ENCODE data around the gene DNM3.

Gene DNM3

GRCh38 chr1:171817511-171818265, 23.6 kb upstream of the DNM3 start:
- DNase-seq: no peak

GRCh38 chr1:171819946-171820345, 21.4 kb upstream of the DNM3 start:
- DNase-seq: no peak

DNA sequence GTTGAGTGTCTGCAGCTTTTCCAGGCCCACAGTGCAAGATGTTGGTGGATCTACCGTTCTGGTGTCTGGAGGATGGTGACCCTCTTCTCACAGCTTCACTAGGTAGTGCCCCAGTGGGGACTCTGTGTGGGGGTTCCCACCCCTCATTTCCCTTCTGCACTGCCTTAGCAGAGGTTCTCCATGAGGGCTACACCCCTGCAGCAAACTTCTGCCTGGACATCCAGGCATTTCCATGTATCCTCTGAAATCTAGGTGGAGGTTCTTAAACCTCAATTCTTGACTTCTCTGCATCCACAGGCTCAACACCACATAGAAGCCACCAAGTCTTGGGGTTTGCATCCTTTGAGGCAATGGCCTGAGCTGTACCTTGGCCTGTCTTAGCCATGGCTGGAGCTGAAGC, 14.3 kb upstream of the DNM3 start:
- DNase-seq: no peak

GRCh38 chr1:171828794-171829193, 12.5 kb upstream of the DNM3 start:
- DNase-seq: no peak

DNA sequence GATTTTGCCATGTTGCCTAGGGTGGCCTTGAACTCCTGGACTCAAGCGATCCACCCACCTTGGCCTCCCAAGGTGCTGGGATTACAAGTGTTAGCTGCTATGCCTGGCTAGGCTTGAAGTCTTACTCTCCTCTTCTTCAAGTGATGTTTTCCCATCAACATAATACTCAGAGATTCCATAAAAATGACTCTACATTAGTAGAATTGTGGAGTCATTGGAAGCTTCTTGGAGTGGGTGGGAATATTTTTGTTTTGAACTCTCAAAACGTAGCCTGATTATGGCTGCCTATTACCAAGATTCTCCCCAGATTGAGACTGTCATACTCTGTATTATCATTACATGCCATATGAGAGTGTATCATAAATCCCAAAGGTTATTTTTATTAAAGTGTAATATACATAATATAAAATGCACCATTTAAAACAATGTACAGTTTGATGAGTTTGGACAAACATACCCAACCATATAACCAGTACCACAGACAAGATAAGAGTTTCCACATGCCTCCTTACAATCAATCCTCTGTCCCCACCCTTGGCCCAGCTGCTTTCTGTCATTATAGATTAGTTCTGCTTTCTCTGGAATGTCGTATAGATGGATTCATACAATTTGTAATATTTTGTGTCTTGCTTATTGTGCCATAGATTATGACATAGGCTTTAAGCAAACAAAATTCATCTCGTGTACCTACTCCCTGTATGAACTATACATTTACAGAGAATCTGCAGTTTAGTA, 8.0 kb upstream of the DNM3 start:
- no peak for DNase-seq

GRCh38 chr1:171834821-171835220, 6.5 kb upstream of the DNM3 start:
- DNase-seq: no peak

- no peak for DNase-seq
Observed at GRCh38 chr1:171835891-171836290, 5.4 kb upstream of the DNM3 start.

DNA sequence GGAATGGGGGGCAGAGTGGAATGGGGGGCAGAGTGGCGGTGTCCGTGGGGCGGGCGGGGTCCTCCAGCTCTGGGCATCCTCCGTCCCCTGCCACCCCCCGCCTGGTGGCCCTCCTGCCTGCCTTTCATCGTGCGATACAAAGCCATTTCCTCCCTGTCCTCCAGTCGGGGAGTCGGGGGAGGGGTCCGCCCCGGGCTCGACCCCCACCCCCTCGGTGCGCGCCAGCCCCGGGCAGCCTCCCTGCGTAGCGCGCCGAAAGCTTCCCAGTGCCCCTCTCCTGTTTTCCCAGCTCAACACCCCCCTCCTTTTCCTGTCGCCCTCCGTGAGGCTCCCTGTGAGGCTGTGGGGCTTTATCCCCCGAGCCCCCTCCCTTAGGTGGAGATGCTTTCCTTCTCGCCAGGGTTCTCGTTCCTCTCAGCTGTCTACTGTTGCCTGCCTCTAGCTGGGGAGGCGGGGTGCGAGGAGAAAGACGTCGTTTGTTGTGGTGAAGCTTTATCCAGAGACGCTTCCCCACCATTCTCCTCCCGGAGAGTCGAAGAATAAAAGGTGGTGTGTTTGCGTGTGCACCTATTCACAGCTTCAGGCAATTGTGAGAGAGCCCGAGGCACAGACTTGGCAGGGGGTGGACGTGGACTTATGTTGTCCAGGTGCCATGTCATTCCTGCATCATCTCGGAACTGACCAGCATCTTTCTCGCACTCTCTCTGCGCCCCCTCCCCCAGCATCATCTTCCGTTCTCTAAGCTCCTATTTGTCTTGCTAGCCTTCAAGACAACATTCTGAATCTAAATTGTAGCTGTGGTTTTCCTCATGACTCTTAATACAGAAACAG, 848 bp downstream of the DNM3 start:
- DNase-seq: peak; percentile 44

GRCh38 chr1:171844381-171844780, 3.1 kb downstream of the DNM3 start:
- no peak for DNase-seq

GRCh38 chr1:171845998-171846397, 4.7 kb downstream of the DNM3 start:
- no peak for DNase-seq

GRCh38 chr1:171849245-171849898, 8.1 kb downstream of the DNM3 start:
- DNase-seq: no peak

GRCh38 chr1:171850651-171851350, 9.5 kb downstream of the DNM3 start:
- DNase-seq: no peak

DNA sequence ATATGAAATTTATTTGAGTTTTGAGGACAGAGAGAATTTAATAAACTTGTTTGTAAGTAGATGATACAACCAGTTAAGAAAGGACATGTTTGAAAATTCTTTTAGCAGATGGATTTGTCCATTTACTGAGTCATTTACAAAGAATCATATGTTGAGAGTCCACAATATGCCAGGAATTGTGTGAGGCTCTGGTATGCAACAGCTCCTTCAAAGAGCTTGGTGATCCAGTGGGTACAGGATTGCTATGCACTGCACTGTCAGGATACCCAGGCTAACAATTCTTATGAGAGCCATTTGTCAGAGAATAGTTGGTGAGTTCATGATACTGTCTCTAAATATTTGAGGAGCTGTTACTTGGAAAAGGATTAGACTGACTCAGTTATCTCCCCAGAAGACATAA, 11.0 kb downstream of the DNM3 start:
- no peak for DNase-seq

- DNase-seq: no peak
Observed at GRCh38 chr1:171855381-171855780, 14.1 kb downstream of the DNM3 start.

GRCh38 chr1:171858696-171859095, 17.4 kb downstream of the DNM3 start:
- no peak for DNase-seq

GRCh38 chr1:171860696-171861095, 19.4 kb downstream of the DNM3 start:
- DNase-seq: no peak

DNA sequence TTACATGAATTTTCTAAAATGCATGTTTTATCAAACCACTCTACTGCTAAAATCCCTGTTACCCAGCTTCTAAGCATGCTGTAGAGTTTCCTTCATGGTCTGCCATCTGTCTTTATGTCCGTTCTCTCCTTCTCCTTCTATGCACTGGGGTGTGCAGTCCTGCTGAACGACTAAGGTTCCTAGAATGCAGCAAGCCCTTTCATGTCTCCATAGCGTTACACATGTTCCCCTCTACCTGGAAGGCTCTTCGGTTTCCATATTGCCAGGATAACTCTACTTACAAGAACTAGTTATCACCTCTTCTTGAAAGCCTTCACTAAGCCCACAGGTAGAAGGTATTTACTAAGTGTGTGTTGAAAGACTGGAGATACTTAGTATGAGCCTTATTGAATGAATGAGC, 22.2 kb downstream of the DNM3 start:
- no peak for DNase-seq

DNA sequence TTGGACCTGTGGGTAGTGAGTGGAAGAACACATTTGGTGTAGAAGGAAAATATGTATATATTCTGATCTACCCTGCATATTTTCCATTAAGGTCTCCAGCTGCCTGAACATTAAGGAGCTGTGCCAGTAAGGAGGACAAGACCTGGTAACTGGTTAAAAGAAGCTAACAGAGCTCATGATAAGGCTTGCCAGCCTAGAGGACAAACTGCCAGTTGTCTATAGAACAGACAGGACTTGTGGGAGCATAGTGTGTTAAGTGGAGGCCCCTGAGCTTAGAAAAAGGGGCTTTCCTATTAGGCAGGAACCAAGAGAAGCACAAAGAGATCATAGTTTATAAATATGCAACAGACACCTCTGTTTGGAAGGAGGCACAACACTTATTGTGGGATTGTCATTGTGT, 23.0 kb downstream of the DNM3 start:
- no peak for DNase-seq

GRCh38 chr1:171865106-171865505, 23.8 kb downstream of the DNM3 start:
- DNase-seq: no peak

DNA sequence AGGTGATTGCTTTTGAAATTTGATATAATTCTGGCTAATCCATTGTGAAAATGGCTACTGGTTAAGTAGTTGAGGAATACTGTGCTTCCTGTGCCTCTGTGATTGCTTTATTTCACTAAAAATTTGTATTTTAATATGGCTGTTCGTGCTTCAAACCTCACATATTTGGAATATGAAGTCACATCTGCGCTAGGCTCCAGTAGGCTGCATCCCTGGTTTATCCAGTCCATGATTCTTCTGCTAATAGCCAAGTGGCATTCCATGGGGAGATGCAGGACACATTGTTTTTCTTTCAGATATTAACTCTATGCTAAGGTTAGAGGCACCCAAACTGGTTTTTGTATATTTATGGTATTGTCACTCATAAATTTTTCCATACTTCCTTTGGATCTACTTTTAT, 25.9 kb downstream of the DNM3 start:
- no peak for DNase-seq

DNA sequence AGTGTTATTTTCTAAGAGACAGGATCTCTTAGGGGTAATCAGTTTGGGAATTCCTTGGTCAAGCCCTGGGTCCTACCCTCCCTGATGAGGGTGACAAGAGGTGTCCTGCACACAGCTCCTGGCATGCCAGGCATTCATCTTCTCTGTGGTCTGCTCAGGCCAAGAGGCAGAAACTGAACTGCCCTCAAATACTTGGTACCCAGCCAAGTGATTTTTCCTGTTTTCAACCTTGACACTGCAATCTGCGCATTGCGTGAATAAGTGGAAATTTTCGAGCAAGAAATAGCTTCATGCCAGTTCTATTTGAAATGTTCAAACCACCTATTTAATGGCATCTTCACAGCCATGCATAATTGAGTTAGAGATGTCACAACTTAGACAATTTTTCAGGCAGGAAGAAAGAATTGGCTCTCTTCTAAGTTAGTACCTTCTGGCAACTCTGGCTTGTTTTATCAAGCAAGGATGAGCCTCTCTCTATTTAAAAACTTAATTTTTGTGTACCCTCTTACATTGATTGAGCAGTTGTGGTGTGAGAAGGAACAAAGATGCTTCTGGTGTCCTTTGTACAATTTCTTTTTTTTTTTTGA, 27.0 kb downstream of the DNM3 start:
- no peak for DNase-seq

GRCh38 chr1:171869097-171869496, 27.8 kb downstream of the DNM3 start:
- DNase-seq: no peak

All from right kidney (tissue), 1 donor.